ENCODE results near the gene FLVCR2. TPM values are rescaled to one million over a fixed set of nuclear protein-coding genes. Genes with fewer than 3 reads are reported as not detected.

FLVCR2 gene
- total RNA-seq, 1 donor from 2014 or later: 3.1 TPM

DNA sequence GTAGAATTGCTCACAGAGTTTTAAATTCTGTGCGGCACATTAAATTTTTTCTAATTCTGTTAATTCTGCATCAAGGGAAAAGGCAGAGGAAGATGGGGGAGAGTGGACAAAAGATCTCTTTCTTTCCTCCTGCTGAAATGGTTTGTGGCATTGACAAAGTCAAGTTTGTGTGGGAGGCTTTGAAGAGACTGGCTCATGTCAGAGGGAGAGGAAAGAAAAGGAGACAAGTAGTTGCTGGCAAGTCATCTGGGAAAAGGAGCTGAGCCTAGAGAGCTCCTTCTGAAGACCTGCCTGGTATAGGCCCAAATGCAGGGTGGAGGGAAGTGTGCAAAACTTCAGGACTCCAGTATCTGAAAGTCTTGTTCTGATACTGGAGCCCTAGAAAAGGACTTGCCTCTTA lies 119.0 kb downstream of the FLVCR2 start:
- Mint-ChIP-seq H3K27me3 (ENCODE audit: low read depth, unreplicated experiment) (no peaks in the 10 kb centered on the region), H3K36me3 (ENCODE audit: low read depth, unreplicated experiment) (peaks cover 35% of the 10 kb centered on the region), H3K4me1 (ENCODE audit: low read depth, unreplicated experiment) (peaks cover 15% of the 10 kb centered on the region), H3K9me3 (ENCODE audit: unreplicated experiment) (peaks cover 9% of the 10 kb centered on the region), H3K4me3 (ENCODE audit: unreplicated experiment) (no peak overlapping the region), H3K27ac (ENCODE audit: unreplicated experiment) (peak overlapping the region; percentile 75)
- Histone ChIP-seq H2AFZ (ENCODE audit: low read depth, low read length) (no peak overlapping the region), H3K9me3 (ENCODE audit: insufficient read depth, low read depth, low read length) (no peaks in the 10 kb centered on the region), H4K20me1 (ENCODE audit: insufficient read depth, low read length) (no peaks in the 10 kb centered on the region), H3K27me3 (ENCODE audit: insufficient read depth, low read length) (no peaks in the 10 kb centered on the region), H3K27ac (ENCODE audit: low read depth, low read length) (no peak overlapping the region), H3K4me3 (ENCODE audit: insufficient read depth, low read depth, low read length) (no peak overlapping the region), H3K9ac (ENCODE audit: low read length) (no peak overlapping the region), H3K36me3 (ENCODE audit: insufficient read depth, low read length) (peaks cover 18% of the 10 kb centered on the region), H3K4me2 (ENCODE audit: low read length) (no peak overlapping the region), H3K4me1 (ENCODE audit: insufficient read depth, low read length) (peaks cover 7% of the 10 kb centered on the region), H3K79me2 (ENCODE audit: insufficient read depth, low read length) (no peaks in the 10 kb centered on the region)
- no peak for TF ChIP-seq EZH2 (IDR thresholded peaks at IDR 0.05; ENCODE audit: insufficient read depth, low read length)
- TF ChIP-seq, protein P1, sequence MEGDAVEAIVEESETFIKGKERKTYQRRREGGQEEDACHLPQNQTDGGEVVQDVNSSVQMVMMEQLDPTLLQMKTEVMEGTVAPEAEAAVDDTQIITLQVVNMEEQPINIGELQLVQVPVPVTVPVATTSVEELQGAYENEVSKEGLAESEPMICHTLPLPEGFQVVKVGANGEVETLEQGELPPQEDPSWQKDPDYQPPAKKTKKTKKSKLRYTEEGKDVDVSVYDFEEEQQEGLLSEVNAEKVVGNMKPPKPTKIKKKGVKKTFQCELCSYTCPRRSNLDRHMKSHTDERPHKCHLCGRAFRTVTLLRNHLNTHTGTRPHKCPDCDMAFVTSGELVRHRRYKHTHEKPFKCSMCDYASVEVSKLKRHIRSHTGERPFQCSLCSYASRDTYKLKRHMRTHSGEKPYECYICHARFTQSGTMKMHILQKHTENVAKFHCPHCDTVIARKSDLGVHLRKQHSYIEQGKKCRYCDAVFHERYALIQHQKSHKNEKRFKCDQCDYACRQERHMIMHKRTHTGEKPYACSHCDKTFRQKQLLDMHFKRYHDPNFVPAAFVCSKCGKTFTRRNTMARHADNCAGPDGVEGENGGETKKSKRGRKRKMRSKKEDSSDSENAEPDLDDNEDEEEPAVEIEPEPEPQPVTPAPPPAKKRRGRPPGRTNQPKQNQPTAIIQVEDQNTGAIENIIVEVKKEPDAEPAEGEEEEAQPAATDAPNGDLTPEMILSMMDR (IDR thresholded peaks at IDR 0.05; ENCODE audit: insufficient read depth, low read depth, low read length): no peak
- FAIRE-seq: no peak
- no peak for DNase-seq (ENCODE audit: low read depth)

Other genes starting within 250 kb of the FLVCR2 start
- gene JDP2, start 150.6 kb upstream of the FLVCR2 start, total RNA-seq: 79.5 and 80.6 TPM in 2 replicates
- gene BATF, start 56.2 kb upstream of the FLVCR2 start, total RNA-seq: not detected in 2 replicates
- gene ERG28, start 82.3 kb downstream of the FLVCR2 start, total RNA-seq: 22.2 and 23.1 TPM in 2 replicates
- 24.0 and 27.9 TPM in 2 replicates for gene TTLL5, start 82.6 kb downstream of the FLVCR2 start, total RNA-seq